HepG2 (cell line): ENCODE data around the gene TMEM273. TPM values are rescaled to one million over a fixed set of nuclear protein-coding genes. Genes with fewer than 3 reads are reported as not detected.
A peak's percentile ranks its signal among the peaks of the same experiment; 100 is the strongest.

Experiments used
- ATAC-seq: fragments of 200-7000 bp; cut with Tn5 transposase; 3 replicates; pipeline ENCODE4 v1.9.1; 2020; ENCODE audit warnings: mild to moderate bottlenecking, moderate library complexity
- BruUV-seq: library from RNA; stranded (reverse); fragments of 400-500 nt; replicated peaks from 2 replicates; lab custom pipeline; 2021; lab: Mats Ljungman, UMichigan
- CTCF ChIA-PET: fragments of 300-600 bp; formaldehyde crosslinking; extraction: SDS; loops from one replicate; lab custom pipeline; 2021; ENCODE audit warnings: low total read pairs, inconsistent platforms, low intra/inter-chr PET ratio; lab: Yijun Ruan, JAX
- POLR2A ChIA-PET: fragments of 350-600 bp; sonication (Branson Sonifier 250); formaldehyde crosslinking; loops from one replicate; lab custom pipeline; 2020; ENCODE audit warnings: antibody characterized with exemption, inconsistent platforms; lab: Yijun Ruan, JAX
- DNase-seq: peaks from one replicate; pipeline ENCODE4 v3.0.0-alpha.2; 2015; ENCODE audit warnings: low spot score
- FAIRE-seq: peaks from 3 replicates; lab custom pipeline; 2011; peaks lifted over from hg19 to GRCh38; lab: Jason Lieb, UNC
- H2AFZ ChIP-seq: one replicate; pipeline ENCODE4 v1.6.1; 2011; ENCODE audit warnings: low read length, inconsistent platforms
- H3K27ac ChIP-seq: fragments of 300-600 bp; 3 replicates; pipeline ENCODE4 v1.8.0; 2011; ENCODE audit warnings: mixed run types, mild to moderate bottlenecking, mixed read lengths, low read length, inconsistent platforms; ENCODE audit not compliant: insufficient read depth; ENCODE audit errors: extremely low read length
- H3K27me3 ChIP-seq, 2 experiments: fragments of 200-600 bp in 1 of 2; 2 replicates in 1 of 2; 3 replicates in 1 of 2; pipeline versions ENCODE4 v1.6.0 to v1.8.0; 2011; ENCODE audit warnings: low read length in 2 of 2, mild to moderate bottlenecking in 2 of 2, moderate library complexity in 2 of 2, inconsistent platforms in 1 of 2; ENCODE audit not compliant: insufficient read depth in 2 of 2, control insufficient read depth in 1 of 2
- H3K36me3 ChIP-seq, 2 experiments: fragments of 200-600 bp in 1 of 2; replicated peaks in 1 of 2; 2 replicates in 1 of 2; 3 replicates in 1 of 2; pipeline versions ENCODE4 v1.5.1 to v1.8.0; 2011; ENCODE audit warnings: low read length in 2 of 2, inconsistent platforms in 1 of 2; ENCODE audit not compliant: insufficient read depth in 2 of 2, control insufficient read depth in 1 of 2
- H3K4me1 ChIP-seq: 2 replicates; pipeline ENCODE4 v1.5.1; 2012; ENCODE audit warnings: low read length, inconsistent platforms; ENCODE audit not compliant: insufficient read depth
- H3K4me2 ChIP-seq: 2 replicates; pipeline ENCODE4 v1.6.0; 2011; ENCODE audit warnings: low read depth, low read length, inconsistent platforms
- H3K4me3 ChIP-seq, 3 experiments: fragments of 200-600 bp in 1 of 3; sonication (generic), shearing (Covaris generic) in 1 of 3; replicated peaks in 1 of 3; 2 replicates each; pipeline ENCODE4 v1.5.1; 2011 to 2016; ENCODE audit warnings: low read length in 3 of 3, inconsistent platforms in 2 of 3, low read depth in 2 of 3, mild to moderate bottlenecking in 2 of 3, control low read depth in 1 of 3, mixed read lengths in 1 of 3; ENCODE audit not compliant: insufficient read depth in 1 of 3
- H3K79me2 ChIP-seq: one replicate; pipeline ENCODE4 v1.6.1; 2011; ENCODE audit warnings: low read length, inconsistent platforms; ENCODE audit not compliant: insufficient read depth
- H3K9ac ChIP-seq: 2 replicates; pipeline ENCODE4 v1.6.0; 2011; ENCODE audit warnings: mild to moderate bottlenecking, low read depth, low read length, inconsistent platforms; ENCODE audit not compliant: insufficient read depth
- H3K9me3 ChIP-seq: 2 replicates; pipeline ENCODE4 v1.5.1; 2012; ENCODE audit warnings: mild to moderate bottlenecking, low read length
- H4K20me1 ChIP-seq: 2 replicates; pipeline ENCODE4 v1.6.0; 2011; ENCODE audit warnings: inconsistent platforms, mild to moderate bottlenecking, low read length, moderate library complexity; ENCODE audit not compliant: insufficient read depth
- NFE2L2 ChIP-seq: fragments of 150-350 bp; IDR thresholded peaks from 2 replicates; pipeline ENCODE4 v1.6.1; 2014; ENCODE audit warnings: low read length
- REL ChIP-seq: sonication (generic); formaldehyde crosslinking; conservative IDR thresholded peaks from 2 replicates; pipeline ENCODE4 v1.8.0; 2022; ENCODE audit warnings: mild to moderate bottlenecking, missing genetic modification reagents, moderate library complexity
- TCF12 ChIP-seq, 2 experiments: fragments of 450-650 bp in 1 of 2; sonication (generic) in 1 of 2; formaldehyde crosslinking in 1 of 2; IDR thresholded peaks; 2 replicates each; pipeline versions ENCODE4 v1.6.1 to v1.8.0; 2017 to 2022; ENCODE audit warnings: antibody characterized with exemption in 1 of 2, mild to moderate bottlenecking in 1 of 2, missing genetic modification reagents in 1 of 2, moderate library complexity in 1 of 2
- ZKSCAN8 ChIP-seq: IDR thresholded peaks from 2 replicates; pipeline ENCODE4 v1.6.1; 2016; ENCODE audit warnings: borderline replicate concordance, missing genetic modification reagents, missing compliant biosample characterization
- WGBS: methylation state at CpG from one replicate; pipeline ENCODE4 v1.1.6; 2017; ENCODE audit warnings: low lambda C conversion rate; 5-methylcytosine and 5-hydroxymethylcytosine counted together
- in situ Hi-C: cut with HindIII; loops from 2 replicates; pipeline ENCODE4 v1.10.0; 2017; ENCODE audit warnings: low pct_unique_long_range_greater_than_20kb; ENCODE audit not compliant: extremely low pct_ligation_motif_present
- intact Hi-C: fragments of 100-400 bp; cut with micrococcal nuclease; formaldehyde crosslinking; loops from one replicate; pipeline ENCODE4 v1.10.0; 2022; ENCODE audit not compliant: unreplicated experiment
- polyA plus RNA-seq, 8 experiments: library from polyadenylated mRNA; depleted of rRNA in 3 of 8; stranded (reverse) in 7 of 8; unstranded in 1 of 8; fragments of >200 nt; fragmentation: Illumina TruSeq in 4 of 8; extraction: Trizol in 4 of 8; gene quantifications; 2 replicates each; pipeline versions ENCODE4 v1.2.1 to v1.2.3, GENCODE V29; 2011 to 2016; ENCODE audit warnings: low read depth in 4 of 8, missing spikeins in 1 of 8, mixed read lengths in 1 of 8; ENCODE audit not compliant: insufficient read depth in 1 of 8
- total RNA-seq, 5 experiments: library from RNA; depleted of rRNA; stranded (reverse); fragments of >200 nt; fragmentation: Illumina TruSeq; extraction: Trizol; gene quantifications; 2 replicates each; pipeline ENCODE4 v1.2.3, GENCODE V29; 2016; ENCODE audit warnings: low read depth in 1 of 5
- TF ChIP-seq, protein P1 (sequence below): sonication (generic); formaldehyde crosslinking; IDR thresholded peaks from 2 replicates; pipeline ENCODE4 v1.4.0; 2020; ENCODE audit warnings: missing genetic modification reagents
- TF ChIP-seq, protein P2 (sequence below): sonication (generic); formaldehyde crosslinking; IDR thresholded peaks from 2 replicates; pipeline ENCODE4 v1.5.0; 2020; ENCODE audit warnings: mild to moderate bottlenecking, low read depth, missing genetic modification reagents, borderline replicate concordance
- TF ChIP-seq, protein P3 (sequence below): sonication (generic); formaldehyde crosslinking; IDR thresholded peaks from 2 replicates; pipeline ENCODE4 v1.4.0; 2020; ENCODE audit warnings: missing genetic modification reagents

The TMEM273 gene
- total and polyA plus RNA-seq, 2 of the 13 experiments (the other 11 are each of a cell fraction or from before 2014, with no cell fraction given): not detected

DNA sequence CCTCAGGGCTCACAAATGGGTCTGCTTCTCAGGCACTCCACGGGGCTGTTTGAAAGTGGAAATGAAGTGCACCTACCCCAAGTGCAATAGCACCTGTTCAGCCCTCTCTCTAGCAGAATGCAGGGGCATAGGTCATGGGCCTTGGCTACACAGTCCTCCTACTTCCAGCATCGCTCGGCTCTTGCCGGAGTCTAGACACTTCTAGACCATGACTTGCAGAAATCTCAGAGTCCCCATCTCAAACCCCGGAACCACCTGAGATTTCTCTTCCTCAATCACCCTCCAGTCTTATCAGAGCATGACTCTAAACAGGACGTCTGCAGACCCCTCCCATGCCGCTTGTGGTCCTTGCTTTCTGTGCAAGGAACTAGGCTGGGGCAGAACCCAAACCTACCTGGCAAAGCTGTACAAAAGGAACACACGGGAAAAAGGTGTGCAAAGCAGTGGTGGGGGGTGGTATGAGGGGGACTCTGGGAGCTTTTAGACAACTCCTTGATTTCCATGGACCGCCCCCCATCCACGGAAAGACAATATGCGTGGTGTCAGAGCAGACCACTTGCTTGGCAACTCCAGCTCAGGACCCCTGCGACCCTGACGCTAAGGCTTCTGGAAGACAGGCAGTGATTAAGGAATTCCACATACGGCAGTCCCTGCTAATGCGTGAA, 13.8 kb downstream of the TMEM273 start:
- BruUV-seq: no TSS peak
- ChIA-PET CTCF (no interaction called here), POLR2A (no interaction called here)
- Histone ChIP-seq H3K9ac (no peak overlapping the region), H3K4me2 (no peak overlapping the region), H3K36me3 (no peaks in the 10 kb centered on the region), H4K20me1 (no peaks in the 10 kb centered on the region), H2AFZ (no peak overlapping the region), H3K9me3 (no peaks in the 10 kb centered on the region), H3K4me3 (no peak overlapping the region), H3K27ac (no peak overlapping the region), H3K27me3 (peaks cover 2 to 9% of the 10 kb centered on the region in 2 experiments; a peak in 3 of 5 replicates), H3K4me1 (no peaks in the 10 kb centered on the region), H3K79me2 (no peaks in the 10 kb centered on the region)
- intact Hi-C loops (no loop called here), in situ Hi-C loops (no loop called here)
- no peak for FAIRE-seq
- DNase-seq: no peak
- no peak for ATAC-seq
- TF ChIP-seq, protein P1, sequence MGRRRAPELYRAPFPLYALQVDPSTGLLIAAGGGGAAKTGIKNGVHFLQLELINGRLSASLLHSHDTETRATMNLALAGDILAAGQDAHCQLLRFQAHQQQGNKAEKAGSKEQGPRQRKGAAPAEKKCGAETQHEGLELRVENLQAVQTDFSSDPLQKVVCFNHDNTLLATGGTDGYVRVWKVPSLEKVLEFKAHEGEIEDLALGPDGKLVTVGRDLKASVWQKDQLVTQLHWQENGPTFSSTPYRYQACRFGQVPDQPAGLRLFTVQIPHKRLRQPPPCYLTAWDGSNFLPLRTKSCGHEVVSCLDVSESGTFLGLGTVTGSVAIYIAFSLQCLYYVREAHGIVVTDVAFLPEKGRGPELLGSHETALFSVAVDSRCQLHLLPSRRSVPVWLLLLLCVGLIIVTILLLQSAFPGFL (CRISPR knock-in tag): no peak
- TF ChIP-seq ZKSCAN8 (CRISPR knock-in tag): no peak
- TF ChIP-seq, protein P2, sequence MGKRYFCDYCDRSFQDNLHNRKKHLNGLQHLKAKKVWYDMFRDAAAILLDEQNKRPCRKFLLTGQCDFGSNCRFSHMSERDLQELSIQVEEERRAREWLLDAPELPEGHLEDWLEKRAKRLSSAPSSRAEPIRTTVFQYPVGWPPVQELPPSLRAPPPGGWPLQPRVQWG (CRISPR knock-in tag): no peak
- TF ChIP-seq REL (CRISPR knock-in tag): no peak
- TF ChIP-seq TCF12 (IDR thresholded peaks at IDR 0.05): no peak
- TF ChIP-seq TCF12 (CRISPR knock-in tag; IDR thresholded peaks at IDR 0.05): no peak
- TF ChIP-seq, protein P3, sequence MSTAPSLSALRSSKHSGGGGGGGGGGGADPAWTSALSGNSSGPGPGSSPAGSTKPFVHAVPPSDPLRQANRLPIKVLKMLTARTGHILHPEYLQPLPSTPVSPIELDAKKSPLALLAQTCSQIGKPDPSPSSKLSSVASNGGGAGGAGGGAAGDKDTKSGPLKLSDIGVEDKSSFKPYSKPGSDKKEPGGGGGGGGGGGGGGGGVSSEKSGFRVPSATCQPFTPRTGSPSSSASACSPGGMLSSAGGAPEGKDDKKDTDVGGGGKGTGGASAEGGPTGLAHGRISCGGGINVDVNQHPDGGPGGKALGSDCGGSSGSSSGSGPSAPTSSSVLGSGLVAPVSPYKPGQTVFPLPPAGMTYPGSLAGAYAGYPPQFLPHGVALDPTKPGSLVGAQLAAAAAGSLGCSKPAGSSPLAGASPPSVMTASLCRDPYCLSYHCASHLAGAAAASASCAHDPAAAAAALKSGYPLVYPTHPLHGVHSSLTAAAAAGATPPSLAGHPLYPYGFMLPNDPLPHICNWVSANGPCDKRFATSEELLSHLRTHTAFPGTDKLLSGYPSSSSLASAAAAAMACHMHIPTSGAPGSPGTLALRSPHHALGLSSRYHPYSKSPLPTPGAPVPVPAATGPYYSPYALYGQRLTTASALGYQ (CRISPR knock-in tag): no peak
- TF ChIP-seq NFE2L2: peak; percentile 65
- WGBS: 29% methylated on average over 12 of the region's 15 CpGs
